ENCODE data around the gene DSG2.

Gene DSG2

GRCh38 chr18:31562726-31563125 lies 64.7 kb downstream of the DSG2 start:
- no peak for DNase-seq (ENCODE audit: low read depth in 1 of 2, low spot score in 1 of 2)
- H3K27me3 ChIP-seq (ENCODE audit: insufficient read depth, poor library complexity, severe bottlenecking): no peaks in the 10 kb centered on the region
- H3K4me3 ChIP-seq (replicated peaks; ENCODE audit: insufficient read depth, low read length): no peak overlapping the region
- no peak for TF ChIP-seq POLR2AphosphoS5 (IDR thresholded peaks at IDR 0.05; ENCODE audit: low read depth)
- TF ChIP-seq CTCF (IDR thresholded peaks at IDR 0.05; ENCODE audit: insufficient read depth, low read length): no peak
- TF ChIP-seq GABPA (IDR thresholded peaks at IDR 0.05; ENCODE audit: low read depth): no peak
- TF ChIP-seq REST (IDR thresholded peaks at IDR 0.05; ENCODE audit: insufficient replicate concordance, low read depth): no peak
- TF ChIP-seq SPI1 (IDR thresholded peaks at IDR 0.05; ENCODE audit: borderline replicate concordance, low read depth): no peak
- no peak overlapping the region for H3K27ac ChIP-seq (replicated peaks)

GRCh38 chr18:31563778-31564177 lies 65.8 kb downstream of the DSG2 start:
- TF ChIP-seq CTCF (IDR thresholded peaks at IDR 0.05; ENCODE audit: insufficient read depth, low read length): no peak
- TF ChIP-seq SPI1 (IDR thresholded peaks at IDR 0.05; ENCODE audit: borderline replicate concordance, low read depth): no peak
- no peak for TF ChIP-seq GABPA (IDR thresholded peaks at IDR 0.05; ENCODE audit: low read depth)
- TF ChIP-seq REST (IDR thresholded peaks at IDR 0.05; ENCODE audit: insufficient replicate concordance, low read depth): no peak
- TF ChIP-seq POLR2AphosphoS5 (IDR thresholded peaks at IDR 0.05; ENCODE audit: low read depth): no peak
- no peaks in the 10 kb centered on the region for H3K27me3 ChIP-seq (ENCODE audit: insufficient read depth, poor library complexity, severe bottlenecking)
- no peak overlapping the region for H3K4me3 ChIP-seq (replicated peaks; ENCODE audit: insufficient read depth, low read length)
- H3K27ac ChIP-seq (replicated peaks): no peak overlapping the region
- DNase-seq (ENCODE audit: low read depth in 1 of 2, low spot score in 1 of 2): no peak

GRCh38 chr18:31565345-31565744 lies 67.4 kb downstream of the DSG2 start:
- Histone ChIP-seq H3K4me3 (replicated peaks; ENCODE audit: insufficient read depth, low read length) (no peak overlapping the region), H3K27me3 (ENCODE audit: insufficient read depth, poor library complexity, severe bottlenecking) (no peaks in the 10 kb centered on the region), H3K27ac (replicated peaks) (no peak overlapping the region)
- no peak for DNase-seq (ENCODE audit: low read depth in 1 of 2, low spot score in 1 of 2)
- TF ChIP-seq POLR2AphosphoS5 (IDR thresholded peaks at IDR 0.05; ENCODE audit: low read depth) (no peak), CTCF (IDR thresholded peaks at IDR 0.05; ENCODE audit: insufficient read depth, low read length) (no peak), GABPA (IDR thresholded peaks at IDR 0.05; ENCODE audit: low read depth) (no peak), REST (IDR thresholded peaks at IDR 0.05; ENCODE audit: insufficient replicate concordance, low read depth) (no peak), SPI1 (IDR thresholded peaks at IDR 0.05; ENCODE audit: borderline replicate concordance, low read depth) (no peak)
